Epithelial cell of prostate (primary cell): ENCODE results near the gene DIAPH2.

ENCODE experiments used
- DNase-seq: peaks from one replicate; pipeline ENCODE4 v3.0.0-alpha.2; 2011; ENCODE audit warnings: low read depth, low spot score
- H3K27ac ChIP-seq: fragments of 450-650 bp; 2 replicates; pipeline ENCODE4 v1.5.1; 2017; ENCODE audit warnings: mild to moderate bottlenecking

Gene DIAPH2

DNA sequence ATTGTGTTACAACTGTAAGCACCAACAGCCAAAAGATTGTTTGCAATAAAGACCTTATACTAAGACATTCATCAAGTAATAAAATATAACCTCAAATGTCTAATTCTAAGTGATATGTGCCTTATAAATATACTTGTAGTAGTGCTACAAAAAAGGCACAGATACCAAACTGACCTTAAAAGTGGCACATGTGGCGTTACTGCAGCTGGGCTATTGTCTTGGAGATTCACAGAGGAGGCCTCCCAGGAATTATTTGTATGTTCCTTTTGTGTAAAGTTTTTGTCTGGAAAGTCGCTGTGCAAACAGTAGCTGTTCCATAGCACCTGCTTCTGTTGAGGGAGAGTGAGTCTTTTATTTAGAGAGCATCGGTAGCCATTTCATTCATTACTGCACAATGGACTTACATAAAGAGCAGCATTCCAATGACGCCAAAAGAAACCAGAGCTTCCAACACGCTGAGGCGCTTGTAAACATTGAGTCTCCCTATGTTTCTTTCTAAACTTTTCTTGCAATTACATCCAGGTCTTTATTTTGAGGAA lies 342.8 kb downstream of the DIAPH2 start:
- H3K27ac ChIP-seq: no peak overlapping the region
- no peak for DNase-seq

GRCh38 chrX:97030463-97030862 lies 345.8 kb downstream of the DIAPH2 start:
- DNase-seq: no peak
- H3K27ac ChIP-seq: no peak overlapping the region

- no peak overlapping the region for H3K27ac ChIP-seq
- no peak for DNase-seq
Observed at GRCh38 chrX:97030947-97031346, 346.3 kb downstream of the DIAPH2 start.

DNA sequence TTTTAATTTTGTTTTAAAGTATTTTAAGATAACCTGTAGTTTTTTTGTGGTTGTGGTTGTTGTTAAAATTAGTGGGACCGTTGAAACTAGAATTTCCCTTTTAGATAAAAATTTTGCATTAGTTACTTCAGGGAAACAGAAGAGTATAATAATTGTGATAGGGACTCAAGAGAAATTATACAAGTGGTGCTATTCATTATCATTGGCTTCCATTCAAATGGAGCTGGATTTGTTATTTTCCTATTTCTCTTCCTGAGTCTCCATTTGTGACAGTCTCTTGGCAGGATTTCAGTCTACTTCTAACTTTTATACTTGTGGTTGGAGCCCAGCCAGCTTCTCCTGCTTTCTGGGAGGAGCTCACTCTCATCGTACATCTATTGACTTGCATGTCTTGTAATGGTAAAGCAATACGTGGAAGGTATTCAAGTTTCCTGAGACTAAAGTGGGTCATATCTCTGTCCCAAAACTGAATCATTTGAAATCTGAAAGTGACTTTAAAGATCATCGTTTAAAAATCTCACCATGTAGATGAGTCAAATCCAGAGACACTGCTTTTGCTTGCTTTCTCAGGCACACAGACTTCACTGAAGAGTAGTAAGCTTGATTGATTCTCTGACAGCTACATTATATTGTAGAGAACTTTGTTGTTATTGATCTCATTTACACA lies 354.9 kb downstream of the DIAPH2 start:
- no peak for DNase-seq
- no peak overlapping the region for H3K27ac ChIP-seq

DNA sequence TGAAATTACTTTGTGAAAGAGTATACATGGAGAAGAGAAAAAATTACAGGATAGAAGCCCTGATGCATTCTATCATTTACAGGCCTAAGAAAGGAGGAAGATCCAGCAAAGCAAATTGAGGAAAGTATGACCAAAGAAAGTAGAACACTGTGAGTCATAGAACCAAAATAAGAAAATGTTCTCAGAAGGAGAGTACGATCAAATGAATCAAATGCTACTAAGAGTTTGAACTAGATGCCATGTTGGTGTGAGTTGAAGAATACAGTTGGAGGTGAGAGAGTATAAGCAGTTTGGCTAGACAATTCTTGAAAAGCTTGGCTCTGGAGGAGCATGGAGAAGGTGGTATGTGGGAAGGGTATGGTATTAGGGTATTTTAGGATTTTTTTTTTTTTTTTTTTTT lies 360.8 kb downstream of the DIAPH2 start:
- no peak for DNase-seq
- no peak overlapping the region for H3K27ac ChIP-seq

GRCh38 chrX:97046867-97047266 lies 362.2 kb downstream of the DIAPH2 start:
- H3K27ac ChIP-seq: no peak overlapping the region
- no peak for DNase-seq

- no peak for DNase-seq
- H3K27ac ChIP-seq: no peak overlapping the region
Observed at GRCh38 chrX:97050392-97050791, 365.8 kb downstream of the DIAPH2 start.

DNA sequence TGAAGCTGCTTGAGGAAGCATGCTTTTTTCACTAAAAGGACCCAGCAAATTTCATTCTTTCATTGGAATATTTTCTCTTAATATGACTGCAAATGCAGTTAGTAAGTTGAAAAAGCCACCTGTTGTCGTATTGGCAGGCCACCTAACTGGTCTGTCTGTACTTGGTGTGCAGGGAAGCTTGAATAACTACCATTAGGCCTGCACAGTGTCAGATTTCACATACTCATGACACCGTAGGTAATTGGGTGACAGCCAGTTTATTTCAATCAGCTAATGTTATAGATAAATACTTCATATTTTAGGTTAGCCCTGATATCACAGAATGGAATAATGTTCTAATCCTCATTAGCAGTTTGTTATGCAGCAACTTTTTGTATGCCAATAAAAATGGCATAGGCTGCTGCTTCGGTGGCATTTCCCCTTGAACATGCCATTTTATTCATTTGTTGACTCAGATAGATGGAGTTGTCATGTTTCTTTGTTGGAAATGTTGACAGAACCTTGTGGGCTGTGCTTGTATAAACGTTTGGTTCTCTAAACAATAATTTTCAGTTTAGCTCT lies 372.8 kb downstream of the DIAPH2 start:
- DNase-seq: no peak
- H3K27ac ChIP-seq: no peak overlapping the region

DNA sequence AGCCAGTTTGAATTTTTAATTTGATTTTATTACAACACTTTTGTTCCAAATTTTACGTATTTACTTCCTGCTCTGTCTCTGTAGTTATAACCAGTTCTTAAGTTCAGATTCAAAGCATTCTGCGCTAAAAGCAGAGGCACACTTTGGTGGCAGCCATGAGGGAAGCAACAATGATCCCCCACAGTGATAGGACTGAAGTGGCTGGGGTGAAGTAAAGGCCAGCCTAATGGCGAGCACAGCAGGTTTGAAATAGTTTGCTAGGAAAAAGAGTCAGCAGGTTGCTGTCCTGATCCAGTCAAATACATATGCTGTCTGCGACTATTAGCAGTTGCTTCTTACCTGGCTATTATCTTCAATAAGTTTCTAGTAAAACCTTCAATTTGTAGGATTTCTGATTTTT lies 375.4 kb downstream of the DIAPH2 start:
- no peak overlapping the region for H3K27ac ChIP-seq
- DNase-seq: no peak

- H3K27ac ChIP-seq: no peak overlapping the region
- no peak for DNase-seq
Observed at GRCh38 chrX:97065066-97065465, 380.4 kb downstream of the DIAPH2 start.

GRCh38 chrX:97065973-97066372 lies 381.3 kb downstream of the DIAPH2 start:
- no peak overlapping the region for H3K27ac ChIP-seq
- DNase-seq: no peak

DNA sequence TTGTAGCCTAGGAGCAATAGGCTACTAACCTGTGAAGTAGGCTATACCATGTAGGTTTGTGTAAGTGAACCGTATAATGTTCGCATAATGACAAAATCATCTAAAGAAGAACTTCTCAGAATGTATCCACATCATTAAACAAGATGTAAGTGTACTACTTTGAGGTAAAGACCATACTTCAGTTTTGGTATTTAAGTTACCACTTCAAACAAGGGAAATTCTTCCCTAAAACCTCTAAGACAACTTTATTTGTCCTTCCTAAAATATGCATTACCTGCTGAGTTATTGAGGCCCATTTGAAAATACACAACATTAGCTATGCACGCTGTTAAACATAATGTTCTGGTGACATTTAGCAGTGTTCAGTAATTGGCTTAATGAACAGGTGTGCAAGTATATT lies 381.7 kb downstream of the DIAPH2 start:
- DNase-seq: no peak

DNA sequence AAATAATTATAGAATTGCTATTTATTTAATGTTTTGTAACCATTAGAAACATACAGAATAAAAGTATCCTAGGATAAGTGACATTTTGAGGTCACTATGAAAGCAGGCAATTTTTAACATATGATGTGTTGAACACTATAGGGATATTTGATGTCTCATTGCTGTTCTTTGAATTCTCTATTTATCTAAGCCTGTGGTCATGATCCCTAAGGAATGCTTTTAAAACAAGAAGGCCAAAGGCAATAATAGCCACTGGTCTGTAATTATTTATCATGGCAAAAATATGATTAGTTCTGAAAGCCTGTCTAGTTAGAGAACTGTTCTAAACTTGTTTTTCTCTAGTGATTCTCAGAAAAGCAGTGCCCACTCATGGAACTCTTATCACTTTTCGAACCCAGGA lies 385.7 kb downstream of the DIAPH2 start:
- no peak for DNase-seq

More for the DNA sequence above, 381.7 kb downstream of the DIAPH2 start:
- H3K27ac ChIP-seq: no peak overlapping the region

GRCh38 chrX:97074400-97074799 lies 389.8 kb downstream of the DIAPH2 start:
- DNase-seq: no peak
- H3K27ac ChIP-seq: no peak overlapping the region

More for the DNA sequence above, 385.7 kb downstream of the DIAPH2 start:
- no peak overlapping the region for H3K27ac ChIP-seq

DNA sequence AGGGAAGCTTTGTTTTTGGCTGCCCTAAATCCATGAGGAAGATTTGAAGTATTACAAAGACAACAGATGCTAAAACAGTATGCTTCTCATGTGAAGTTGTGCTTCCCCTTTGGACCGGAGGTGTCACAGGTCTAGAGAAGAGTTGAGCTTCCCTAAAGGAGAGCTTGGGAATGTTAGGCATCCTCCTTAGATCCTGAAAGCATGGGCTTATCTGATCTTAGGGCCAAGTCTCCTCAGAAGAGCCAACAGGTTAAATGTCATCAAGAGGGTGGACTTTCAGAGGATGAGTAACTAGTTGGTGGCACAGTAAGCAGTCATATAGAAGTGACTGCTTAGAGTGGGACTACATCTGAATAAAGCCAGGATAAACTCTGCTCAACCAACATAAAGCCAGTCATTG lies 404.5 kb downstream of the DIAPH2 start:
- DNase-seq: no peak
- H3K27ac ChIP-seq: no peak overlapping the region

GRCh38 chrX:97096385-97096784 lies 411.7 kb downstream of the DIAPH2 start:
- no peak overlapping the region for H3K27ac ChIP-seq
- no peak for DNase-seq

DNA sequence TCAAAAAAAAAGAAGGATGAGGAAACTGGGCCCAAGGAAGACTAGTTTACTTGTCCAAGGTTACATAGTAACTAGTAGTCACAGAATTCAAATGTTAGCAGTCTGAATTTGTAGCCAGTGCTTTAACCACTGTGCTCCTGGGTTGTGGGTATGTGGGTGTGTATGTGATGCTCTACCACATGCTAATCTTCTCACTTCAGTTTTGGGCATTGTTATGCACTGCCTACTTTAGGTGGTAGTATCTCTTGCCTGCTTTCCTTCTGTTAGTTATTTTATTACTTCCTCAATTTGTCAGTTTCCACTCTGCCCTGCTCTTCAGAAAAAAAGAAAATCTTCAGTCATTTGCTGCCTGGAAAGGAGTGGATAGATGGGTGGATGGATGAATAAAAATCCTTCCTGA lies 418.3 kb downstream of the DIAPH2 start:
- no peak for DNase-seq
- H3K27ac ChIP-seq: no peak overlapping the region

- no peak overlapping the region for H3K27ac ChIP-seq
Observed at GRCh38 chrX:97109730-97110129, 425.1 kb downstream of the DIAPH2 start.

DNA sequence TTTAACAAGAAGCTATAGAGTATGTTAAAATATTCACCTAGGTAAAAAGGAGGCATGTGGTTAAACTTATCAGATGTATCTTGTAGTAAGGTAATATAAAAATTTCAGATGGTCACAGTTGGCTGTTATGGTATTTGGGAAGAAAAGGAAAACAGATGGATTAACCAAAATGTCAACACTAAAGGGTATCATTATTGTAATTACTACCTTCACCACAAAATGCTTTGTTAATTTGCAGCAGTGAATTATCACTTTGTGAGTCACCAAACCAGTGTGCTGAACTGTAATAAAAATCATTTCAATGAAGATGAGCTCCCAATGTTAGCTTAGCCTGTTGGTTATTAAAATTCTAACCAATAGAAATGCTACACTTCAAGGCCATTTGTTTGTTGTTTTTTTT lies 432.9 kb downstream of the DIAPH2 start:
- DNase-seq: no peak
- H3K27ac ChIP-seq: no peak overlapping the region

More at GRCh38 chrX:97109730-97110129, 425.1 kb downstream of the DIAPH2 start:
- DNase-seq: no peak

DNA sequence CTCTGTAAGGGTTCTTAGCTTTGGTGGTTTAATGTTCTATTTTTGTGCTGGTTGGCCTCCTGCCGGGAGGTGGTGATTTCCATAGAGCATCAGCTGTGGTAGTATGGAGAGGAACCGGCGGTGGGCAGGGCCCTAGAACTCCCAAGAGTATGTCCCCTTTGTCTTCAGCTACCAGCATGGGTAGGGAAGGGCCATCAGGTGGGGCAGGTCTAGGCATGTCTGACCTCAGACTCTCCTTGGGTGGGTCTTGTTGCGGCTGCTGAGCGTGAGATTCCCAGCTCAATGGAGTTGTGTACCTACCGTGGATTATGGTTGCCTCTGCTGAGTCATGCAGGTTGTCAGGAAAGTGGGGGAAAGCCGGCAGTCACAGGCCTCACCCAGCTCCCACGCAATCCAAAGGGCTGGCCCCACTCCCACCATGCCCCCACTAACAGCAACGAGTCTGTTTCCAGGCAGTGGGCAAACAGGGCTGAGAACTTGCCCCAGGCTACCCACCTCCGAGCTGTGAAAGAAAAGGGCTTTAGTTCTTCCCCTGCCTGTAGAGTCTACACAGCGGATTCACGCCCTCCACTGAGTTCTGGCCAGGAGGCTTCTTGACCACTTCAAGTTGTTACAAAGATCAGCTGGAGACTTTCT lies 434.9 kb downstream of the DIAPH2 start:
- DNase-seq: no peak
- no peak overlapping the region for H3K27ac ChIP-seq

GRCh38 chrX:97123001-97123400 lies 438.4 kb downstream of the DIAPH2 start:
- no peak for DNase-seq
- no peak overlapping the region for H3K27ac ChIP-seq

GRCh38 chrX:97126020-97126419 lies 441.4 kb downstream of the DIAPH2 start:
- DNase-seq: no peak
- no peak overlapping the region for H3K27ac ChIP-seq
